Activated effector memory CD4-positive, alpha-beta T cell treated with anti-CD3 and anti-CD28 coated beads, Interleukin-2, amount 50 U/mL, for 16 hours (primary cell): ENCODE measurements around the gene USP19.

Source experiments
- DNase-seq: peaks from one replicate; pipeline ENCODE4 v3.0.0-alpha.2; 2020

USP19 gene

DNA sequence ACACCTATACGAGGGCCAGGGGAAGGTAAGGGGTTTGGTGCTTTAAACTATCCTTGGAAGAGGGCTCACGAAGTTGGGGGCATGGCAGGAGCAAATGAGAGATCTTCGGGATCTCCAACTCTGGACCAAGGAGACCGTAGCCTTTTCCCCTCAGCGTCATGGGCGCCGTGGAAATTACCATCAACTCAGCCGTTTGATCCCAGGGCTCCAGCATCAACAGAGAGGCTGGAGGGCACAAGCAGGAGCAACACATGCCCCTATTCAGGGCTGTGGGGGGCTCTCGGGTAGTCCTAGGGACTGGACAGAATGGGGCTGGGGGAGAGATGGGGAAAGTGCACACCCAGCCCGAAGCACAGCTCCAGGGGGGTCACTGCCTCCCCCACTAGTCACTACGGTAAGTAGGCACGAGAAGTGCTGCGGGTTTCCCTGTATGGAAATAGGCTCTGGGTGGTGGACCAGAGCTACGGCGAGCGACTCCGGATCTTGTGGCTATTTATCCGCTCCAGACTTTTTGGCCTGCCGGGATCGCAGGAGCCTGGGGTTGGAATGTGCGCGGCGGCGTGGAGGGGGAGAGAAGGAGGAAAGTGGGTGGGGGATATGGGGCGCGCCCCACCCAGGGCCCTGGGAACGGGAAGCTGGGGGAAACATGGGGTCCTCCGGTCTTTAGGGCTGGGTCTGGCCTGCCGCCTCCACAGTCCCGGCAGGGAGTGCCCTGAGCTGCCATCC is 12.8 kb upstream of the USP19 start:
- DNase-seq: no peak

DNA sequence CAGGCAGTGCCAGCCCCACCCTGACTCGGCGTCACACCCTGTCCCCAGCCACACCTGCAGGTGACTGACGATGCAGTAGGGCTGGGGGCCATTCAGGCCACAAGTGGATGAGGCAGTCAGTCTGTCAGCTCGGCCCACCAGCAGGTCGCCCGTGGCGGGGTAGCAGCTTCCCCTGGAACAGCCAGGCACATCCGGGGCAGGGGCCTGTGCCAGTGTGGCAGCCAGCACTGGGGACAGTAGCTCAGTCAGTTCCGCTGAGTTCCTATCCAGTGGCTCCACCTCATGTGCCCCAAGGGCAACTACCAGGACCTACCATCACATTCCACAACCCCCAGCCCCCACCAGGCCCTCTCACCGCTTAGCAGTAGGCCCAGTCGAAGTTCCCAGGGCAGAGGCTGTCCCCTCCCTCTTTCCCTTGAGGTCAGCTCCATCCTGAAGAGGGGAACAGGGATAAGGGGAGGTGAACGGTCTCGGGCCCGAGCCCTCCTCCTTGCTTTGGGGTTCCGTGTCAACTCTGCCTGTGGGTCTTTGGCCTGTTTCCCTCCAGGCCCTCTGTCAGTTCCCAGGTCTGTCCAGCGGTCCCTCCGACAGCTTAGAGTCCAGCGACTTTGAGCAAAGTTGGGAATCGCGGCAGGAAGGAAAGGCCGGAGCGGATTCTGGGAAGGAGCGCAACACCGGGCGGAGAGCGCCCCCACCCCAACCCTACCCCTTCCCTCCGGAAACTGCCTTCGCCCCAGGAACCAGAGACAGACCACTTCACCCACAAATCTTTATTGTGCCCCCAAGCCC is 12.0 kb upstream of the USP19 start, which contains the start of gene LAMB2:
LAMB2 (minus strand) TSS at position 614 of the 789 bp plus-strand sequence; CDS start at position 431, 183 bp downstream.
- DNase-seq: no peak

DNA sequence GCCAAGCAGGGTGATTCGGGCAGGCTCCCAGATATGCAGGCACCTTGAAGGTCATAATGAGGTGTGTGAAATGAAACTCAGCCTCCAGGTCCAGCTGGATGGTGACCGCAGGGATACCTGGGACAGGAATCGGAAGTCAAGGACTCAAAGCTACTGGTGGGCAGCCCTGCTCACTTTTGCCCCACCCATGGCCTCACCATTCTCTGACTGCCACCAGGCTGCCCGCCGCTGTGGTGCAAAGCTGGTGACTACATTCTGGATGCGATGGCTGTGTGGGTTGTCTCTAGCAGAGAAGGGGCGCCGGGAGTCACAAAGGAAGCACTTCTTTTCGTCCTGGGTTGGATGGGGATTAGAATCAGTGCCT is 11.4 kb upstream of the USP19 start:
- no peak for DNase-seq

DNA sequence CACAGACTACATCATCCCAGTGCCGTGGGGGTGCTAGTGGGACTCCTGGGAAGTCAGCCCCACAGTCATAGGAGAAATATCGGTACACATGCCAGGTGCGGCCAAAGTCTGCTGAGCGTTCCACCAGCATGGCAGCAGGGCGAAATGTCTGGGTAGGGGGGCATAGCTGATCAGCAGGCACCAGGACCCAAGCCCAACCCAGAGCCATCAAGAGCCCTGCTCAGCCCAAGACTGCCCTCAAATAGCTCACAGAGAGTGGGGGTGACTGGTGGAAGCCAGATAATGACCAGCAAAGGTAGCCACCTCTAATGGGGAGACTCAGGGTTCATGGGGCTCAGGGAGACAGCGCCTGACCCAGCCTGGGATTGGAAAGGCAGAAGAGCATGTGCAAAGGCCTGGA is 11.0 kb upstream of the USP19 start:
- no peak for DNase-seq

DNA sequence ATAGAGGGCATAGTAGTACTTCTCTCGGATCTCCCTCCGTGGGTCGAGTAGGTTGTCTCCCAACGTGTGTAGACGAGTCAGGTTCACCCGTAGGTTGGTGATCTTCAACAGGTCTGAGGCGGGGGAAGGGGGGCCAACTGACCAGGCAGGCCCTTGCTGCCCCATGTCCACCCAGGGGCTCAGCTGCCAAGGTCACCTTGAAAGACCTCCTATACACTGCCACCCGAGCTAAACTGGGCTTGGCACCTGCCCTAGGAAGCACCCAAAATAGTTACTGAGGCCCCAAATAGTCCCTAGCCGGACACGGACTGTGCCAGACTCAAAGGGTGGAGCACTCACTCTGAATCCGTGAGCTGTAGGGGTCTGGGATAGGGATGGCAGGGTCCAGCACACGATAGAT is 10.4 kb upstream of the USP19 start:
- DNase-seq: no peak

DNA sequence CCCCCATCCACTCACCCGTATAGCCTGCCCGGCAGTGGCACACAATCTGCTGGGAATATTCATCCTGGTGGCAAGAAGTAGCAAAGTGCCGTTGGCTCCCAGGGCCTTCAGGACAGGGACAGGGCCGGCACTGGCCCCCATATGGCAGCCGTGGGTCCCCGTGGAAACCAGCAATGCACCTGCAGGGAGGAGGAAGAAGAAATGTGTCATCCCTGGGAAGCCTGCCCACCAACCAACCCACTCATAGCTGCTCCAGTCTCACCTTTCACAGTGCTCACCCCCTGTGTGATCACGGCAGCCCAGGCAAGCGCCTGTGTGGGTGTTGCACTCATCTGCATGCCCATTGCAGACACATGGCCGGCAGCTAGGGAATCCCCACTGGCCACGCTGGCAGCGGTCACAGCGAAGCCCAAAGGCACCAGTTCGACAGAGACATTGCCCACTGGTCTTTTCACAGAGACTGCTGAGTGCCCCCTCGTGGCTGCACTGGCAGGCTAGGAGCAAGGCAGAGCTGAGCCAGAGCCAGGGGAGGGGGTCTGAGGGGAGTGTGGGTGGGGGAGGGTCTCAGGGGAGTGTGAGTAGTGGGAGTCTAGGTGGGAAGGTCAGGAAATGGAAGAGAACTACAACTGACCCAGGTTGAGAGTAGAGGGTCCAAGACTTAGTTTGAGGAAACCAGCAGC is 4.5 kb upstream of the USP19 start:
- DNase-seq: no peak

DNA sequence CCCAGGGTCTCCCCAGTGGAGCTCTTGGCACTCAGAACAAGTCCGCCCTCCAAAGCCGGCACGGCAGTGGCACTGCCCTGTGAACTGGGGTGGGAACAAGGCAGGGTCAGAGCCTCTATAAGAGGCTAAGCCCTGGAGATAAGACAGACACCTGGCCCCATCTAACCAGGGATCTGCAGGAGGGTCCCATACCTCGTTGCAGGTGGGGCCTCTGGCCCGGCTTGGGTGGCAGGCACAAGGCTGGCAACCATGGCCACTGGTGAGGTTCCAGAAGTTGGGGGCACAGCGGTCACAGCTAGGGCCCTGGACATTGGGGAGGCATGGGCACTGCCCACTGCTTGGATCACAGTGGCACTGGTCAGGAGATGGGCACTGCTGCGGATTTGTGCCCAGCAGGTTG is 3.6 kb upstream of the USP19 start:
- DNase-seq: no peak

DNA sequence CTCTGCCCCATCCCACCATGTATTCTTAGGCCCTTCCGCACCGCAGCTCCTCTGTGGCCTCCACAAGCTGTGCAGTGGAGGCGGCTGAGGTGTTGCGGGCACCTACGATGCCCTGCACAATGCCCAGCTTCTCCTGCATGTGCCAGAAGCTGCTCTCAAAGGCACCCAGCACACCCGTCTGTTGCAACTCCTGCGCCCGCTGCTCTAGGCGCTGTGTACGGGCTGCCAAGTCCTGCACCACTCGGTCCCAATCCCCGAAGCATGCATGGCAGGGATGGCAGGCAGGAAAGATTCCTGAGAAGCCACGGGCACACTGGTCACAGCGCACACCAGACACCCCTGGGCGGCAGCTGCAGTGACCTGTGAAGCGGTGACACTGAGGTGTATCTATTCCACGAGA is 3.1 kb upstream of the USP19 start:
- DNase-seq: no peak

DNA sequence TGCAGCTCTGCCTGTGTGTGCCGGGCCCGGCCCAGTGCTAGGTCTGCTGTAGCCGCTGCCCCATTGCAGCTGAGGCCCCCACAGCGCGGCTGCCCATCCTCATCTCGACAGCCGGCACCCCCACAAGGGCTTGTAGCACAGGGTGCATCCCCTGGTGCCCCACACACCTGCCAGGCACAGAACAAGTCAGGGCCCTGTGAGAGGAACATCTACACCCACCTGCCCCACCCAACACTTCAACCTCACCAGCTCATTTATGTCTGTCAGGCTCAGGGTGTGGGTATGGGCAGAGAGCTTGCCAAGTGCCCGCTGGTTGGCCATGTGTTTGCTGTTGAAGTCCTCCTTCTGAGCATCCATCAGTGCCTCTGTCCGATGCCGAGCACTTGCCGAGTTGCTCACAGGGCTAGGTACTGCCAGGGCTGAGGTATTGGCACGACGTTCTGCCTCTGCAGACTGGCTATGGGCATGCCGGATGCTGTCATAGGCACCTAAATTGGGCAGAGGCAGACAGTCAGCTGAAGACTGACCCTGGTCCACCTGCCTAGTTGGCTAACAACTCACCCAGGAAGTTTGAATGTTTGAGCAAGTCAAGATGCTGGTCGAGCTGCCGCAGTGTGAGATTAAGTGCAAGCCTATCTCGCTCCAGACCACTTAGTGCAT is 2.4 kb upstream of the USP19 start:
- DNase-seq: no peak

DNA sequence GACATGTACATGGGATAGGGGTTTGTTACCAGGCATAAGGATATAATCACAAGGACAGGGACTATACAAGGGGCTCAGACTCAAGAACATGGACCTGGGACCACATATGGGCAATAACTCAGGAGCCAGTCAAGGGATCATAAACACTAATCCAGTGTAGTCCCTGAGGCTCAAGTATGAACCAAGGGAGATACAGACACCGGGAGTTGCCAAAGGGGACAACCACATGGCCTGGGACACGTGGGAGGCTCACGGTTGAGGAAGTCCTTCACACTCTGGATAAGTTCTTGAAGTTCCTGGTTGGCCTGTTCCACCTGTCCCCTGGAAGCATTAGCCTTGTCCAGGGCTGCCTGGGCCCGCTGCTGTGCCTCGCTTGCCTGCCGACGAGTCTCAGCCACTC is 1.8 kb upstream of the USP19 start:
- no peak for DNase-seq

DNA sequence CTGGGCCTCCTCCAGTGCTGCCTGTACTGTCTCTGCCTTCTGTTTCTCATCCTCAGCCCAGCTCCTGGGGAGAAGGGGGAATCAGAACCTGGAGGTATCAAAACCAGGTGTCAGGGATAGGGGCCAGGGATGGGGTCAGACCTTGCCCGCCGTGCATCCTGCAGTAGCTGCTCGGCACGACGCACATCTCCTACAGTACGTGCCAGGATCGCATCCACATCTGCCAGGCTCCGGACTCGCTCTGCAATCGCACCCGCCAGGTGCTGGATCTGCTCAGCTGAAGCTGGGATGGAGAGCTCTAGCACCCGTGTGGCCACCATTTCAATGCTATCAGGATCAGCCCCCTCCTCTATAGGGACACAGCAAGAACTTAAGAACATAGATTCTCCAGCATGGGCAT is 1.4 kb upstream of the USP19 start:
- DNase-seq: no peak

DNA sequence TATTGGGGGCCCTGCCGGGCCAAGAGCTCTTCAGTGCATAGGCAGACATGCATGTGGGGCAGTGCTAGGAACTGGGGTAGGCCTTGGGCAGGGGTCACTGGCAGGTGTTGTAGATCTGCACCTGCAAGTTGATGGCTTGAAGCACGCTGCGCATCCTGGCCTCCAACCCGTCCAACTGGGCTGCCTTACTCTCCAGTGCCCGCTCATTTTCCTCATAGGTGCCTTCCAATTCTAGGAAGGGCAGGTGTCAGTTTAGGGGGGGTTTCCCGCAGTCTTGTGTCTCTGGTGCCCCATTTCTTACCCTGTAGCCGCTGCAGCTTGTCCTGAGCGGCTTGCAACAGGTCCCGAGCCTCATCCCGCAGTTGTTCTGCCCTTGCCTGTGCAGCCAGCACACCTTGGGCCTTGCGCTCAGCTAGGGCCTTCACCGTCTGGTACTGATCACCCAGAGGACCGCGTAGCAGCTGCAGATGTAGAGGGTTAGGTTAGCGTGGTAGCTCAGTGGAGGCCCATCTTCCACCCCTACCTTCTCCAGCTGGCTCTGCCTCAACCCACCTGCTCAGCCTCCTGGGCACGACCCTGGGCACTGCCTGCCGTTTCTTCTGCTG is 611 bp upstream of the USP19 start:
- DNase-seq: no peak

DNA sequence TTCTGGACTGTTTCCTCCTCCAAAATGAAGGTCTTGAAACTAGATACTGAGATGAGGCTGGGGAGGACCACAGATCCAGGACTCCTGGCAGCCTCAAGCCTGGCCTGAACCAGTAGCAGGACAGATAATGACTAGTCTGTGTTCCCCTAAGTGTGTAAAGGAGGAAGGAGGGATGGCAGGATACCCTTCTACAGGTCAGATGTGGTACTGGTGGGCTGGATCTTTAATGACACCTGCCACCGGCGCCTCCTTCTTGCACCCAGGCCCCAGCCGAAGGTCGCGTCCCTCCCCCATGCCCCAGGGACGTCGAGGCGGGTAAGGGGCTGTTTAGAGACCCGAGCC is 556 bp downstream of the USP19 start:
- DNase-seq: no peak

DNA sequence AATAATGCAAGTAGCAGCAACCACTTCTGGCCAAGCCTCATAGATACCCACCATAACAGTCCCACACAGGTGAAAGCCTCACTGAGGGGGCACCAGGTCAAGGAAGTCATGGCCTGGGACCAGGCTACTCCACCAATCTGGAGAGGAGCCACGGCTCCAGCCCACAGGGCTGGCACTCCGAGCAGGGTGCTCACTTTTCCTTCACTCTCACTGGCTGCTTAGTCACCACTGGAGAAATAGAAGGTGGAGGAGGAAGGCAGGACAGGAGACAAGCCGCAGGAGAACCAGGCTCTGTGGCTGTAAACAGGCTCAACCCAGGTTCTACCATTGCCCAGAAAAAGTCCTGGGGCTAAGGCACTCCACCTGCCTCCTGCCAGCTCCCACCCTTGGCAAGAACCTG is 1.2 kb downstream of the USP19 start:
- DNase-seq: no peak

DNA sequence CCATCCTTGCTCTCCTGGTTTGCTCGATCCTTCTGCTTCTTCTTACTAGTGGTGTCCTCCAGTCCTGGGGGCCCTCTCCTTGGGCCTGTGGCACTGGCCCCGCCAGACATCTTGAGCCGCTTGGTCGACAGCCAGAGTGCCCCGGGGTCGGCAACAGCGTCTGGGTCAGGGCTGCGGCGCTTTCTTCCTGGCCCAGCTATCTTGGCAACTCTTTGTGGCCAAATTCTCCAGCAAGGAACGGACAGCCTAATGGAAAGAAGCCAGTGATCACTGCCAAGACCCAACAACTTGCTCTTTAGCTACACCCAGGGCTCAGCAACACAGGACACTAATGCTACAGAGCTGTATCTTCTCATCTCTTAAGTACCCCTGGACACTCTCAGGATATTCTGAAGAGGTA is 1.6 kb downstream of the USP19 start:
- DNase-seq: no peak

DNA sequence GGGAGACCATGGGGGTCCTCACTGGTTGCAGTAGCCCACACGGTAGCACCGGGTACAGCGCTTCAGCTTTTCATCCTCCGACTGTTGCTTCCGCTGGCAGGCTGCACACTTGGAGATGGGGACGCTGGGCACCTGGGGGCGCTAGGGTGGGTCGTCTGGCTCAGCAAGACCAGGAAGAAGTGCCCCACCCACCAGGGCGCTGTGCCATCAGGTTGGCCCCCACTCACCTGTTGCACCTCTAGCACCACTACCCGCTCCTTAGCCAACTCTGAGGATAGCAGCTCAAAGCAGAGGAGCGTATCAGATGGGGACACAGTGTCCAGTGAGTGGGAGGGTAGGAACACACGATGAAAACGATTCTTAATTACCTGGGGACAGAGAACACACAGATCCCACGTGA is 8.4 kb downstream of the USP19 start:
- DNase-seq: no peak

DNA sequence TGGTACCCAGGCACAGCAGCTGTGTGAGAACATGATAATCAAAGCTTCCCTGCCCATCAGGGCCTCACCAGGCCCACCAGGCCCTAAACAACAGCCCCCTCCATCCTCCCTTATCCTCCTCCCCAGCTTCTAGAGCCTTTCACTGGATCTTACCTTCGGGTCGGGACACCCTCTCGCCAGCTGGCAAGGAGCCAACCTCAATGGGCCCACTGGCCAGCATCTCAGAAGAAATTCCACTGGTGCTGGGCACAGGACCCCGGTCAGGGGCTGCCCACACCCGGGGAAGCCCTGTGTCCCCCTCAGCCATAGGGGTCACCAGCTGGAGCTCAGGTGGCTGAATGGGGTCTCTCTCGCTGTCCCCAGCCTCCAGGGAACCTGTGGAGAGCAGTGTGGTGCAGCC is 9.3 kb downstream of the USP19 start:
- no peak for DNase-seq

DNA sequence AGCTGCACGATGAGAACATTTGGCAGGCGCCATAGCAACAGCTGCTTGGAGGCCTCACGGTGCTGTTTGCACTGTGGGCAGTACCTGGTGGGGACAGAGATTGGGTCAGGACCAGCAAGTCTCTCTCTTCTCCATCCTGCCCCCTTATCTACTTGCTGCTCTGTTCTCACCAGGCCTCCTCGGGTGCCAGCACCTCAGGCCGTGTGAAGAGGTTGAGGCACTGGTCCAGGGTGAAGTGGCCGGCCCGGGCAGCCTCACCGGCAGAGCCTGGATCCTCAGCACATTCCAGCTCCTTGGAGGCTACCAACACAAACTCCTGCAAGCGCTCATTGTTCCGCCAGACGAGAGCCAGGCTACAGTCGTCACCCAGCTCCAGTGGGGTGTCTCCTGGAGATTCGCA is 9.8 kb downstream of the USP19 start:
- DNase-seq: no peak

DNA sequence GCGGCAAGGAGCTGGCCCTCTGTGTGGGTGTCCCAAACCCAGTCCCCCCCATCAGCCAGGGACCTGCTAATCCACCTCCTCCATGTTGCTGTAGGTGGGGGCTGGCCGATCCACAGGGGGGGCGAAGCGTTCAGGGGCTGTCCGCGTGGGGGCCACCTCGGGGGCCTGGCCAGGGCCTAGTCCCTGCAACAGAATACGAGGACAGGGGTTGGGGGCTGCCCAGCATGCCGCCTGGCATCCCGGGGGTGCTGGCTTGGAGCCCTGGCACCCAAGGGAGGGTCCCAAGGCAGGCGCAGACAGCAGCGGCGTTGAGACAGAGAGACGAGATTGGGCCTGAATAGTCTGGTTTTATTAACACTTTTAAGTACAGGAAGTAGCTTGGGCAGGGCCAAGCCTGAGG is 12.3 kb downstream of the USP19 start:
- DNase-seq: no peak

DNA sequence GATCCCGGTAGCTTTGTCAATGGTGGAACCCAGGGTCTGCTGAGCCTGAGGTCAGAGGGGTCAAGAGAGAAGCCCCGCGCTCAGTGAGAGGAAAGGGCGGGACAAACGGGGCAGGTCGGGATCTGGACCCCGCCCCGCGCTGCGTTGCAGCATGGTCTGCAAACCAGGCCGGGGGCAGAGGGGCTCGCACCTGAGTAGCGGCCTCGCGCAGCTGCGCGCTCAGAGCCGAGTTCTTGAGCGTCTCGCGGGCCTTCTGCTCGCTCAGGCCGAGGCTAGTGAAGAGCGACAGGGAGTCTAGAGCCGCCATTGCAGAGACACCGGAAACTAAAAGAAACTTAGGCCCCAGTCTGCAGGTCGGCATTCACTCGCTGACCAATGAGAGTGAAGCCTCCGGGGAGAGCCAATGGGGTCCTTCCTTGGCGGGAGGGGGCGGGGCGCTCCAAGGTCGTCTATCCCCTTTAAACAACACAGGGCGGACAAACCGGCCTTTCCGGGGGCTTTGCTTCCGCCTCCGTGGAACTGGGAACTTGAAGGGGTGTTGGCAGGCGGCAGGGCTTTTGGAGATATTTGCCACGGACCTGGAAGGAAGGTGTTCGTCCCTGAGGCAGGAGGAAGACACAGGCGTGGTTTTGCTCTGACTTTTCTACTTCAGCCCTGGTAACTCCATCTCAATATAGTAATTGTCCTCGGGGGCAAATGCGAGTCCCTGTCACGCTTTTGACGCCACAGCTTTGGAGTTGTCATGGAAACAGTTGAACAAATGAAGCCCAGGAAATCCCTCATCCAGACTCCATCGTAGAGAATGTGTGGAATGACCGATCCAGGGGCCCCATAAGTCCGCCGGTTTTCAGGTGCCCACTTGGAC is 16.0 kb downstream of the USP19 start, which contains the start of gene QARS1:
QARS1 (minus strand) TSS at position 331 of the 865 bp plus-strand sequence; CDS start at position 307, 24 bp downstream.
- DNase-seq: peak; percentile 96

DNA sequence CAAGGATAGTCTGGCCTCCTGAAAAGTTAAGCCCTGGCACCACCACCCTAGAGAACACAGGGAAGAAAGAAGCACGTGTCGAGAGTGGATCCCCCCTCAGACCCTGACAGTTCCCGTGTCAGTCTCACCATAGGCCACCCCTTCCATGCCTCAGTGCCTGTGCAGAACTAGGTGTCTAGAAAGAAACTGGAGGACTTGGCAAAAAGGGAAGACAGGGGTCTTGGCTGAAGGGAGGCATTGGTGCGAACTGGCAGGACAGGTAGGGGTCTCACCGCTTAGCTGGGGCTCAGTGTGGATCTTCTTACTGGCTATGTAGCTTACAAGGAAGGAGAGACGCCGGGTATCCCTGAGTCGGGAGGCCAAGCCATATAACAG is 16.6 kb downstream of the USP19 start:
- DNase-seq: no peak

DNA sequence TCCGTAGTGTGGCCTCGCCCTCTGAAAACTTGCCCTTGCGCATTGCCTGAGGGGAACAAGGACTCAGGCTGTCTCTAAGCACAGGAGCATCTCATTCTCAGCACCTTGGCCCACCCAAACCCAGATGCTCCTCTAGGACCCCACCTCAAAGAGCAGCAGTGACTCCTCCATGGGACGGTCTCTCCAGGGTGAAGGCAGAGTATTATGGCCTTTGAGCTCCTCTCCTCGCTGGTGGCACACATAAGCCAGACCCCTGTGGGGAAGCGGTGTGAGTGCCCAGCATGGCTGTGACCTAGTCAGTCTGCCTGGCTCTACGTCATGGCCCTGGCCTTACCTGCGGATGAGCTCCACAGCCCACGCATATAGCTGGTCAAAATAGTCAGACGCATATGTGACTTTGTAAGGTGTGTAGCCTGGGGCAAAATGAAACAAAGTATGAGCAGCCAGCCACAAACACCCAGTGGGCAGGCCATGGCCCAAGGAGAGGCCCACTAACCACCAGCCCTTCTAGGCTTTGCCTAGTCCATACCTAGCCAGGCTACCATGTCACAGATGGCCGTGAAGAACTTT is 20.5 kb downstream of the USP19 start:
- DNase-seq: no peak
